Astrocyte (in vitro differentiated cells and primary cell): ENCODE measurements around the gene BPHL.

Experiments used
- CTCF ChIP-seq: IDR thresholded peaks from 2 replicates; pipeline ENCODE4 v1.5.1; 2011; ENCODE audit warnings: low read depth, mild to moderate bottlenecking, inconsistent platforms, low read length, moderate library complexity; ENCODE audit not compliant: insufficient read depth
- EZH2 ChIP-seq: IDR thresholded peaks from 2 replicates; pipeline ENCODE4 v1.6.1; 2012; ENCODE audit warnings: mild to moderate bottlenecking, low read length, inconsistent platforms; ENCODE audit not compliant: insufficient read depth

GRCh38 chr6:3117912-3118352, 579 bp upstream of the BPHL start:
- TF ChIP-seq CTCF (no peak), EZH2 (no peak)
